Peyer's patch (tissue), 4 donors: ENCODE data around the gene COL4A5.

Experiments
- CTCF ChIP-seq, 6 experiments: fragments of 450-650 bp in 4 of 6; fragments of 200-600 bp in 2 of 6; sonication (generic) in 1 of 6; IDR thresholded peaks; one replicate each; pipeline ENCODE4 v1.5.1; 2017 to 2019; ENCODE audit warnings: antibody characterized with exemption in 6 of 6, mild to moderate bottlenecking in 3 of 6, moderate library complexity in 1 of 6
- POLR2A ChIP-seq, 2 donors: fragments of 450-650 bp; IDR thresholded peaks; one replicate each; pipeline ENCODE4 v1.5.1; 2017; ENCODE audit warnings: antibody characterized with exemption in 2 of 2, mild to moderate bottlenecking in 2 of 2, moderate library complexity in 2 of 2

GRCh38 chrX:108664701-108665100, 225.1 kb downstream of the COL4A5 start:
- TF ChIP-seq POLR2A (IDR thresholded peaks at IDR 0.05) (no peak), CTCF (IDR thresholded peaks at IDR 0.05) (no peak)
